T-helper 2 cell treated with Interferon-gamma antibody and Interleukin-4, amounts not matched to agents 5 μg/mL and 100 μg/mL, for 36 hours (primary cell): ENCODE data around the gene ALDH1A3.
"Not testable (repeated sequence)": the region's sequence is repeated elsewhere in the genome, so short reads cannot be mapped to it uniquely, and the experiment has no call there.

Experiments used
- DNase-seq: peaks from one replicate; pipeline ENCODE4 v3.0.0; 2021; ENCODE audit warnings: low spot score
- H3K27ac Mint-ChIP-seq: one replicate; pipeline ENCODE4 v1.8.0; 2021; ENCODE audit warnings: mild to moderate bottlenecking, mixed read lengths
- H3K27me3 Mint-ChIP-seq: one replicate; pipeline ENCODE4 v1.8.0; 2021; ENCODE audit warnings: low read depth, mixed read lengths
- H3K36me3 Mint-ChIP-seq: one replicate; pipeline ENCODE4 v1.8.0; 2021; ENCODE audit warnings: low read depth, mixed read lengths
- H3K4me1 Mint-ChIP-seq: one replicate; pipeline ENCODE4 v1.8.0; 2021; ENCODE audit warnings: low read depth, mixed read lengths
- H3K4me3 Mint-ChIP-seq: one replicate; pipeline ENCODE4 v1.8.0; 2022; ENCODE audit warnings: mild to moderate bottlenecking, moderate library complexity, mixed read lengths
- H3K9me3 Mint-ChIP-seq: one replicate; pipeline ENCODE4 v1.8.0; 2021; ENCODE audit warnings: mixed read lengths

Gene ALDH1A3

DNA sequence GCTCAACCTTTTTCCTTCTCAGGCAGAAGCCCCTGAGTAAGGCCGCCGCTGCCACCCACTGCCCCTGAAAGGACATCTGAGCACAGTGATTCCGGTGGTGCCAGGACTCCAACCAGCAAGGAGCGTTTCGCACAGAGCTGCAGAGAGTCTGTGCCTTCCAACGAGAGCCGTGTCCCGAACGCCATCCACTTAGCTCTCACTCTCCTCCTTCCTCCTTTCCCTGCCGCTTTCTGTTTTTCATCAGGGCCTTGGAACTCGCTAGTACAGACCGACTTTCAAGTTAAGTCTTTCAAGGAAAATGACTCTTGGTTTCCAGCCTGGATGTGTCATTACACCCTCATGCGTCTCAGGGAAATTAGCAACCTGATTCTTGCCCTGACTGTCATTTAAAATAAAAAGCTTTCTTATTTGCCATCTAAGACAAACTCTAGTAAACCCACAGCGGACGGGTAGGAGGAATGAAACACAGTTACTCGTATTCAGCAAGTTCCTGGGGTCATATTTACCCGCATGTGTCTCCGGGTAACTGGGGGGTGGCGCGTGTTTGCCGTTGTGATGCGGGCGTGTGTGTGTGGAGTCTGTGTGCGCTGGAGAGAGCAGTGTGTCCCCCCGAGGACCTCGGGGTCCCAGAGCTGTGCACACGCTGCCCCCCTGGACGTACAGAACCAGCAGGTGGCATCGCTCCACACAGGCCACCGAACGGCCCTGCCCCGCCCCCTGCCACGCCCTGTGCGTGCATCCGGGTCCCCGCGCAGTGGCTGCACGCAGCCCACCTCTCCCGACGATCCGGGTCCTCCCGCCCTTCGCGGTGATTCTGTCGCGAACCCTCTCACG is 30.4 kb upstream of the ALDH1A3 start:
- Mint-ChIP-seq H3K36me3 (no peaks in the 10 kb centered on the region), H3K4me3 (peak overlapping the region; percentile 83), H3K9me3 (no peaks in the 10 kb centered on the region), H3K4me1 (peaks cover 3% of the 10 kb centered on the region), H3K27ac (no peak overlapping the region), H3K27me3 (peaks cover 23% of the 10 kb centered on the region)
- DNase-seq = peak; percentile 51

DNA sequence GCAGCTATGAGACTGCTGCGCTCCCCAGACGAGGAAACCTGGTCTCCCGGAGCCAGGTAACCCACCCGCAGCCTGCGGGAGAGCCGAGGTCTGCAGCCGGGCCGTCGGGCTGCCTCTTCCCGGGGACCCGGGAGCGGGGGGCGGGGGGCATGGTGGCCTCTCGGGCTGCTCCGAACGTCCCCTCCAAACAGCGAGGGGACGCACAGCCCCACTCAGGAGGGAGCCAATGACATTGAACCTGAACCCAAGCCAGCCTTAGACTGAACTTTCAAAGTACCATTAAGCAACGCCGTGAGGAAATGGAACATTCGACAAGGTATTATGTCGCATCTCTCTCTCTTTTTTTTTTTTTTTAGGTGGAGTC is 29.8 kb upstream of the ALDH1A3 start:
- Mint-ChIP-seq H3K36me3 (no peaks in the 10 kb centered on the region), H3K27me3 (peaks cover 23% of the 10 kb centered on the region)

DNA sequence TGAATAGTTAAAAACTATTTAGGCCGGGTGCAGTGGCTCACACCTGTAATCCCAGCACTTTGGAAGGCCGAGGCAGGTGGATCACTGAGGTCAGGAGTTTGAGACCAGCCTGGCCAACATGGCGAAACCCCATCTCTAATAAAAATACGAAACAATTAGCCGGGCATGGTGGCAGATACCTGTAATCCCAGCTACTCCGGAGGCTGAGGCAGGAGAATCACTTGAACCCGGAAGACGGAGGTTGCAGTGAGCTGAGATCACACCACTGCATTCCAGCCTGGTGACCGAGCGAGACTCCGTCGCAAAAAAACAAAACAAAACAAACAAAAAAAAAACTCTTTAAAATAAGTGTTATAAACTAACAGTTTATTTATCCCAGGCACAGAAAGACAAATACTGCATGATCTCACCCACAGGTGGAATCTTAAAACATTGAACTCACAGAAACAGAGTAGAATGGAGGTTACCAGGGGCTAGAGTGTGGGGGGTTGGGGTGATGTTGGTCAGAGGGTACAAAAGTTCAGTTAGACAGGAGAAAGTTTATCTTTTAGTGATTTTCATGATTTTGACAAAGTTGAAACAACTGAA is 28.1 kb upstream of the ALDH1A3 start:
- H3K4me1 Mint-ChIP-seq, H3K9me3 Mint-ChIP-seq, H3K27ac Mint-ChIP-seq, DNase-seq, H3K4me3 Mint-ChIP-seq, H3K36me3 Mint-ChIP-seq: not testable (repeated sequence)
- H3K27me3 Mint-ChIP-seq = peaks cover 23% of the 10 kb centered on the region

More for the DNA sequence above, 29.8 kb upstream of the ALDH1A3 start:
- Mint-ChIP-seq H3K27ac (no peak overlapping the region), H3K4me3 (peak overlapping the region; percentile 83), H3K4me1 (peaks cover 3% of the 10 kb centered on the region), H3K9me3 (no peaks in the 10 kb centered on the region)
- no peak for DNase-seq

DNA sequence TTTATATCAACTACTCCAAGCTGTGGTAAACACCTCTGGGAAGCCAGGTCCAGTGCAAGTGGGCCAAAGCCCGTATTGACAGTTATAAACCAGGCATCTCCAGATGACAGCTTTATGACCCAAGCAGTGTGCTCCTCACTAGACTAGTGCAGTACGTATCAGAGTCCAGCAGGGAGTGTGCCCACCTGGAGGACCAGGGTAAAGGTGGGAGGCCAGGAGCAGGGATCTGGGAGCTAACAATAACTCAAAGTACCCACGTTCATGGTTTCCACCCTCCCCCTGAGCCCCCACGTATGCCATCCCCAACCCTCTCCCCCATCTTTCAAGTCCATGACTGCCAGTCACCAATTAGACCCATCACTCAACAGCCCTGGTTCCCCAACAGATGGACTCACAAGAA is 27.0 kb upstream of the ALDH1A3 start:
- Mint-ChIP-seq H3K4me3 (no peak overlapping the region), H3K27ac (no peak overlapping the region), H3K9me3 (no peaks in the 10 kb centered on the region), H3K36me3 (no peaks in the 10 kb centered on the region), H3K4me1 (peaks cover 3% of the 10 kb centered on the region), H3K27me3 (peaks cover 19% of the 10 kb centered on the region)
- no peak for DNase-seq

DNA sequence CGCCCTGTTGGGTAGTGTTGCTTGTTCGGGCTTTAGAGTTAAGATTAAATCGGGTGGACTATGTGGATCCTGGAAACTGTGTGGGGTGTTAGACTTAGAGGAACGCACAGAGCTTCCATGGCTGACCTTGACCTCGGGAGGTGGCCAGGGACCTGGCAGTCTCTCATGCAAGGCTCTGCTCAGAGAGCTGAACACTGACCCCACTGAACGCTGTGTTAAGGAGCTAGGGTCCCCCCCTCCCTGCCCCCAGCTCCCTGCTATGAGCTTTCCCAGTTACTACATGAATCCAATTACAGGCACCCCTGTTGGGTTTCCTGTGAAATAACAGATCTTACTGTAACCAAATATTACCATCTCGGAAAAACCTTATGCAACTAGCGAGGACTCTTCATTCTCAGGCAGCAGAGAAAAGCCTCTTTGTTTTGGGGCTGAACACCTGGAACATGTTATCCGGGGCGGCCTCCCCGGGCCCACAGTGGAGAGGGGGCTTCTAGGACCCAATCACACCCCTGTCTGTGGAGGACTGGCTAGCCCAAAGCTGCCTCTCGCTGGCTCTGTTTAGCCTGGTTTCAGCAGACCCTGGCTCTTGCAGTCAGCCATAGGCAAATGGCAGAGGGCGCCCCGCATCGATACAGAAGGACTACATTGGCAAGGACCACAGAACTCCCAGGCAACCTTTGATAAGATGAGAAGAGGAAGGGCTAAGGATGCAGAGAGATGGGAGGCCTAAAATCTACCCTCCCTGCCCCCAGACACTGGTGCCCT is 25.8 kb upstream of the ALDH1A3 start:
- H3K36me3 Mint-ChIP-seq = no peaks in the 10 kb centered on the region

DNA sequence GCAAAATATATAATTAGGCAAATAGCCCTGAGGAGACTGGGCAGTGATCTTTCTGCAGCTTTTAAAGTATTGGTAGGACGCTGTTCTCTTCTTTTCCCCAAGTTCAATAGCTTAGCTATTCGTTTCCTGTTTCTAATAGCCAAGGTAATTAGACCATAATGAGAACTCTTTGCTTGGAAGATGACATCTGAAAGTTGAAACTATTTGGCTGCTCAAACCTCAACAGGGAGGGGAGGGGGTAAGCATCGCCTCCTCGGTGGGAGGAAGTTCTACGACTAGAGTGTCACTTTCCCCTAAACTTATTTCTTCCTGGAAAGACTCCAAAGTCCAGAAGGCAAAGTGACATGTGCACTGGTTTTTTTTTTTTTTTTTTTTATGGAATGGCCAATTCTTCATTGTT is 22.8 kb upstream of the ALDH1A3 start:
- Mint-ChIP-seq H3K4me1 (no peaks in the 10 kb centered on the region), H3K4me3 (no peak overlapping the region), H3K9me3 (no peaks in the 10 kb centered on the region), H3K27ac (no peak overlapping the region), H3K27me3 (no peaks in the 10 kb centered on the region), H3K36me3 (no peaks in the 10 kb centered on the region)
- DNase-seq = no peak

More for the DNA sequence above, 25.8 kb upstream of the ALDH1A3 start:
- DNase-seq = no peak
- Mint-ChIP-seq H3K9me3 (no peaks in the 10 kb centered on the region), H3K4me1 (peaks cover 3% of the 10 kb centered on the region), H3K4me3 (no peak overlapping the region), H3K27me3 (peaks cover 11% of the 10 kb centered on the region), H3K27ac (no peak overlapping the region)

DNA sequence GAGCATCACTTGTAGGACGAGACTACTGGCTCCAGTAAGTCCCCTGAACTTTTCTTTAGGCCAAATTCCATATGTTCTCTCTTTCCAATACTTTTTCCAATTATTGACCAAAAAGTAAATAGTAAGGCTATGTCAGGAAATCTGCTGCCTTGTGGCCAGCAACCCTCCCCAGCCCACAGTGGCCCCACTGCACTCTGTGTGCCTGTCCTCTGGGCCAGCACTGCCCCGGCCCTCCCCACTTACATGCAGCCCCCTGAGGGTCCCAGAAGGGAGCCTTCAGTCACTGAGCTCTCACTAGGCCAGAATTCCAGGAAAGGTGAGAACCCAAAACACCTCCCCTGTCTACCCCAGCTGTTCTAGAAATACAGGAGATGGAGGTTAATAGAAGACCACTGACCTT is 21.3 kb upstream of the ALDH1A3 start:
- DNase-seq = no peak
- Mint-ChIP-seq H3K27ac (no peak overlapping the region), H3K9me3 (no peaks in the 10 kb centered on the region), H3K36me3 (no peaks in the 10 kb centered on the region), H3K4me1 (no peaks in the 10 kb centered on the region), H3K4me3 (no peak overlapping the region), H3K27me3 (no peaks in the 10 kb centered on the region)

DNA sequence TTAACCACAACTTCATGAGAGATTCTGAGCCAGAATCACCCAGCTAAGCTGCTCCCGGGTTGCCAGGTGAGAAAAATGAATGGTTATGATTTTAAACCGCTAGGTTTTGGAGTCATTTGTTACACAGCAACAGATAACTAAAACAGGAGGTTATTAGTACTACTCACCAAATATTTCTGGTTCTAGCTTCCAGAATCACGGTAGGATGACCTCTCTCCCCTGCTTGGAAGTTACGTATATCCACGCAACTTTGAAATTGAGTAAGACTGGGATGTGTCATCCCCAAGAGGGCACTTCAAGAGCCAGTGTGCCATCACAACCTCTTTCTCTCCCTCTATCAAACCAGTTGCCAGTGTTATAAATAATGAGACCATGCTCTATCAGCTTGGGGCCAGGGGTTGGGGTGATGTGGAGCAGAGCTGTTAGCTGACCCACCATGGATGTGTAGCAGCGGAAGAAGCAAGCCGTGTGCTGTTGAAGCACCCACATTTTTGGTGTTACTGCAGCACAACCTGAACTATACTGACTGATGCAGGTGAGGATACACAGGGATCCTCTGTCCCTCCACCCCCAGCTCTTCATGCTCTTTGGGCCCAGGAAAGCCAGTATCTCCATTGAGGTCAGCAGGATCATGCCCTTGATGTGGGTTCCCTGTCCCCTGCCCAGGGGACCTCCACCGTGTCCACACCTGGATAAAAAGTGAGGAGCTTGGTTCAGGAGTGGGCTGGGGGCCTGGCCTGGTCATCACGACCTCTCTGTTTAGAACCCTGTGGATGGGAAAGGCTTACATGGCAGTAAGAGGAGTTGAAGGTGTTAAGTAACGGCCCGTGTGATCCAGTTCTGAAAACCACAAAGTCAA is 19.4 kb upstream of the ALDH1A3 start:
- DNase-seq = no peak
- H3K9me3 Mint-ChIP-seq = no peaks in the 10 kb centered on the region
- H3K27ac Mint-ChIP-seq = no peak overlapping the region
- no peaks in the 10 kb centered on the region for H3K36me3 Mint-ChIP-seq
- H3K27me3 Mint-ChIP-seq = peaks cover 13% of the 10 kb centered on the region
- H3K4me3 Mint-ChIP-seq = no peak overlapping the region
- no peaks in the 10 kb centered on the region for H3K4me1 Mint-ChIP-seq

DNA sequence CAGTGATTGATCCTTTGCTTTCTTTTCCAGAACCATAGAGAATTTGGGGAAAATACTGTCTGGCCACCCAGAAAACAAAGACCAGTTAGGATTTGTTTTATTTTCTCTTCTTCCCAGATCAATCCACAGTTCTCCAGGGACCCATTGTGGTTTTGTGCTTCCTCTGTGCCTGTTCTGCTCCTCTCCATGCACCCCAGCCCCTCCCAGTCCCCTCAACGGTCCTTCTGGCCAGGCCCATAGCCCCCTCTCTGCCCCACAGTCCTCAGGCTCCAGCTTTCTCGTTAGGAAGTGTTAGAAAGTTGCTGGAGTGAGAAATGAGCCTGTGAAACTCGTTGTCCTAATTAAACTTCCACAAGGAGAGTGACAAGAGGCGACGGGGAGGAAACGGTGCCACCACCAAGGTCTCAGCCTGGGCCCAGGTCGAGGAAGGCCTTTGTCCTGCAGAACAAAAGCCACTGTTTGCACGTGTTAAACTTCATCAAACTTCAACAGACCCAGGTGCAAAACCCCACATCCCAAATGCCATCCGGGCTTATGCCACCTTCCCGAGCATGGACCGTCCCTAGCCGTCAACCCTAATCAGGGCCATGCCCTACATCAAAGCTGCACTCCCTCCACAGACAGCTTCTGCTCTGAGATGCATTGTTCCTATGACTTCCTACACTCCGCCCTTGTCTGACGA is 18.7 kb upstream of the ALDH1A3 start:
- no peaks in the 10 kb centered on the region for H3K4me1 Mint-ChIP-seq
- H3K9me3 Mint-ChIP-seq = no peaks in the 10 kb centered on the region
- H3K27ac Mint-ChIP-seq = no peak overlapping the region
- H3K36me3 Mint-ChIP-seq = no peaks in the 10 kb centered on the region
- no peak for DNase-seq
- H3K4me3 Mint-ChIP-seq = no peak overlapping the region
- peaks cover 13% of the 10 kb centered on the region for H3K27me3 Mint-ChIP-seq

DNA sequence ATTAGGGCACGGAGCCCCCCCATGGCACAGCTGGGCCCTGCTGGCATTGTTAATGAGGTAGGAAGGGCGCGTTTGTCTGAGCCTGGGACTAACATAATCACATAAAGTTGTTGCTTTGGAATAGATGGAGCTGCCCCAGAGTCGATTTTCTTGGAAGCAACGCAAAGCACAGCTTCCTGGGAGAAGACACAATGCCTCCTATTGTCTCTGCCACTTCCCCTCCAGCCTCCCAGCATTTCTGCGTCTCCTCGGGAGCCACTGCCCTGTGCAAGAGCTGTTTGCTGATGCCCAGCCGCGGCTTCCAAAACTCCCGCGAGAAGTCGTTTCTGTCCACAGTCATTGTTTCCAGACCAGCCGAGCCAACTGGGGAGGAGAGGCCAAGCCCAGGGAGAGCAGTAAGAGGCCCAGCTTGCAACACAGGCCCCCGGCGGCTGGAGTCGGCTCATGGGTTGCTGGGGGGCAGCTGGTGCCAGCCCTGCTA is 18.1 kb upstream of the ALDH1A3 start:
- no peaks in the 10 kb centered on the region for H3K4me1 Mint-ChIP-seq
- H3K36me3 Mint-ChIP-seq = no peaks in the 10 kb centered on the region
- H3K27me3 Mint-ChIP-seq = peaks cover 13% of the 10 kb centered on the region
- no peaks in the 10 kb centered on the region for H3K9me3 Mint-ChIP-seq
- no peak for DNase-seq
- no peak overlapping the region for H3K4me3 Mint-ChIP-seq
- no peak overlapping the region for H3K27ac Mint-ChIP-seq

DNA sequence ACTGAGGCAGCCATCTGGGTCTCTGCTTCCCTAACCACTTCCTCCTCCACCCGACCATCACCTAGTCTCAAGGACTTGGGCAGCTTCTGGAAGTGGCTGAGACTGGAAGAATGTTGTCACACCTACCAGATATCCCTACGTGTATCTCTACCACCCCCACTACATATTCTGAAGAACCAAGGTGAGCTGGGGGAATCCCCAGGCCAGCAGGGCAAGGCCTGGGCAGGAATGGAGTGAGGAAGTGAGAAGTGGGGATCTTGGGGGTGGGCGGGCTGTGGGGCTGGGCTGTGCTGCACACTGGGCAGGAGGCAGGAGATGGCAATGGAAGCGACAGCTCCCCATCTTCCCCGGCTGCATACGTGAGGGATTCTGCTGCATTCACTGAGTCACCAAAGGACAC is 17.5 kb upstream of the ALDH1A3 start:
- DNase-seq = no peak
- Mint-ChIP-seq H3K4me1 (no peaks in the 10 kb centered on the region), H3K9me3 (no peaks in the 10 kb centered on the region), H3K27ac (no peak overlapping the region), H3K4me3 (no peak overlapping the region), H3K36me3 (no peaks in the 10 kb centered on the region), H3K27me3 (peaks cover 13% of the 10 kb centered on the region)

DNA sequence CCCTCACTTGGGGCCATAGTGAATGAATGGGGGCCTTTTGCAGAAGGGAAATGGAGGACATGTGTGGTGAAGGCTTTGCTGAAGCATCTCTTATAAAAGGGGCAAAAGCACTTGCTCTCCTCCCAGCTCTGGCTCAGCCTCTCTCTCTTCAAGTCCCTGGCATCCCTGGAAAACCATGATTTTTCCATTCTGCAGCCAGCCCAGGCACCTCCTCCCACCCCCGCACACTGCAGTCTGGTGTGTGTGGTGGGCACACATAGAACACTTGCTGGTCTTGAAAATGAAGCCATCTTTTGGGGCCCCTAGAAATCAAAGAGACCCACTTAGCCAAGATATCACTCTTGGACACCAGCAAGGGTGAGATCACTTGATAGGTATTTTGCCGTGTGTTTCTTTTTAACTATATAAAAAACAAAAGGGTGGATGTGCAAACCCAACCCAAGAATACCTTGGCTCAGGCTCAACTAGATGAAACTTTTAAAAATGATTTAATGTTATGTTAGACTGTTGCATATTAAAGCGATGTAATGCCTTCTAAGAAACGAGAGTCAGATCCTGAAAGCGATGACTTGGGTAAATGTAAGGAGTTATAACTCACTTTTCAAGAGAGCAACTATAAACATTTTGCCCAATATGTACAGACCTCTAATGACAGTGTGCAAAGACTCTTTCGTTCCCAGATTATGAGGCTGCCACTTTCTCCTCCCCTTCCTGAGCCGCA is 16.4 kb upstream of the ALDH1A3 start:
- Mint-ChIP-seq H3K27ac (no peak overlapping the region), H3K4me3 (no peak overlapping the region), H3K9me3 (no peaks in the 10 kb centered on the region), H3K4me1 (no peaks in the 10 kb centered on the region), H3K27me3 (peaks cover 13% of the 10 kb centered on the region), H3K36me3 (no peaks in the 10 kb centered on the region)
- no peak for DNase-seq
